NB4 (cell line): ENCODE measurements around the gene BMPR1A.

Experiments used
- DNase-seq: peaks from one replicate; pipeline ENCODE4 v3.0.0; 2010; ENCODE audit warnings: low read depth
- H3K4me3 ChIP-seq: one replicate; pipeline ENCODE4 v1.5.1; 2011; ENCODE audit warnings: mild to moderate bottlenecking, low read depth, low read length, moderate library complexity
- CTCF ChIP-seq: IDR thresholded peaks from one replicate; pipeline ENCODE4 v1.5.1; 2012; ENCODE audit warnings: low read depth, low read length
- MAX ChIP-seq: IDR thresholded peaks from 2 replicates; pipeline ENCODE4 v1.6.1; 2011; ENCODE audit warnings: low read depth, low read length
- MYC ChIP-seq: IDR thresholded peaks from 2 replicates; pipeline ENCODE4 v1.6.1; 2011; ENCODE audit warnings: low read depth, low read length
- POLR2A ChIP-seq: IDR thresholded peaks from 2 replicates; pipeline ENCODE4 v1.6.1; 2011; ENCODE audit warnings: mild to moderate bottlenecking; ENCODE audit not compliant: insufficient read length; ENCODE audit errors: extremely low read depth

Gene BMPR1A

GRCh38 chr10:86785968-86786367 is 29.5 kb downstream of the BMPR1A start:
- no peak for TF ChIP-seq MYC
- TF ChIP-seq CTCF = no peak
- TF ChIP-seq MAX = no peak
- no peak for TF ChIP-seq POLR2A
- no peak for DNase-seq
- no peak overlapping the region for H3K4me3 ChIP-seq

- no peak for DNase-seq
- H3K4me3 ChIP-seq = no peak overlapping the region
- TF ChIP-seq MAX (no peak), POLR2A (no peak), MYC (no peak), CTCF (no peak)
Observed at GRCh38 chr10:86786368-86786767, 29.9 kb downstream of the BMPR1A start.

GRCh38 chr10:86790394-86790793 is 34.0 kb downstream of the BMPR1A start:
- no peak for DNase-seq
- TF ChIP-seq POLR2A (no peak), MAX (no peak), CTCF (no peak), MYC (no peak)
- H3K4me3 ChIP-seq = no peak overlapping the region

GRCh38 chr10:86792461-86793167 is 36.2 kb downstream of the BMPR1A start:
- H3K4me3 ChIP-seq = no peak overlapping the region
- DNase-seq = no peak
- TF ChIP-seq CTCF (no peak), MYC (no peak), POLR2A (no peak)

GRCh38 chr10:86793696-86794095 is 37.3 kb downstream of the BMPR1A start:
- H3K4me3 ChIP-seq = no peak overlapping the region
- TF ChIP-seq MAX (no peak), POLR2A (no peak), CTCF (no peak), MYC (no peak)
- no peak for DNase-seq

- no peak for DNase-seq
- H3K4me3 ChIP-seq = no peak overlapping the region
- TF ChIP-seq MYC (no peak), MAX (no peak), POLR2A (no peak)
Observed at GRCh38 chr10:86795353-86795752, 38.9 kb downstream of the BMPR1A start.
